GM18858 (cell line): ENCODE data around the gene PLEKHA6.

Experiments
- ATAC-seq: cut with Tn5 transposase; IDR thresholded peaks from one replicate; pipeline ENCODE4 v1.9.1; 2021; ENCODE audit not compliant: unreplicated experiment

The PLEKHA6 gene

GRCh38 chr1:204263254-204263910 is 96.3 kb downstream of the PLEKHA6 start:
- no peak for ATAC-seq

- ATAC-seq, result no peak
Measured at GRCh38 chr1:204262506-204263253, 97.0 kb downstream of the PLEKHA6 start.

- ATAC-seq, result no peak
Measured at GRCh38 chr1:204261746-204262505, 97.8 kb downstream of the PLEKHA6 start.

GRCh38 chr1:204261266-204261665 is 98.5 kb downstream of the PLEKHA6 start:
- ATAC-seq, result no peak

GRCh38 chr1:204260601-204261197 is 99.0 kb downstream of the PLEKHA6 start:
- ATAC-seq, result no peak

- no peak for ATAC-seq
Measured at GRCh38 chr1:204259782-204260181, 99.9 kb downstream of the PLEKHA6 start.

- ATAC-seq, result no peak
Measured at GRCh38 chr1:204259196-204259595, 100.5 kb downstream of the PLEKHA6 start.

GRCh38 chr1:204258213-204259115 is 101.3 kb downstream of the PLEKHA6 start:
- ATAC-seq, result no peak

- no peak for ATAC-seq
Measured at GRCh38 chr1:204257446-204257845, 102.3 kb downstream of the PLEKHA6 start.

GRCh38 chr1:204256531-204256930 is 103.2 kb downstream of the PLEKHA6 start:
- ATAC-seq, result no peak

GRCh38 chr1:204255966-204256365 is 103.8 kb downstream of the PLEKHA6 start:
- ATAC-seq, result no peak

- ATAC-seq, result no peak
Measured at GRCh38 chr1:204255225-204255624, 104.5 kb downstream of the PLEKHA6 start.

- ATAC-seq, result no peak
Measured at GRCh38 chr1:204254031-204254661, 105.6 kb downstream of the PLEKHA6 start.

- ATAC-seq, result no peak
Measured at GRCh38 chr1:204251926-204252689, 107.6 kb downstream of the PLEKHA6 start.

GRCh38 chr1:204251286-204251685 is 108.4 kb downstream of the PLEKHA6 start:
- ATAC-seq, result no peak

- no peak for ATAC-seq
Measured at GRCh38 chr1:204250428-204251030, 109.2 kb downstream of the PLEKHA6 start.

GRCh38 chr1:204249736-204250427 is 109.8 kb downstream of the PLEKHA6 start:
- no peak for ATAC-seq

GRCh38 chr1:204248954-204249353 is 110.8 kb downstream of the PLEKHA6 start:
- no peak for ATAC-seq
